ENCODE results near the gene ETV4. TPM values are rescaled to one million over a fixed set of nuclear protein-coding genes. Genes with fewer than 3 reads are reported as not detected.
A peak's percentile ranks its signal among the peaks of the same experiment; 100 is the strongest.

ETV4 gene
- total and polyA plus RNA-seq, 2 of the 13 experiments (the other 11 are each of a cell fraction or from before 2014, with no cell fraction given), result 128 to 330 TPM

DNA sequence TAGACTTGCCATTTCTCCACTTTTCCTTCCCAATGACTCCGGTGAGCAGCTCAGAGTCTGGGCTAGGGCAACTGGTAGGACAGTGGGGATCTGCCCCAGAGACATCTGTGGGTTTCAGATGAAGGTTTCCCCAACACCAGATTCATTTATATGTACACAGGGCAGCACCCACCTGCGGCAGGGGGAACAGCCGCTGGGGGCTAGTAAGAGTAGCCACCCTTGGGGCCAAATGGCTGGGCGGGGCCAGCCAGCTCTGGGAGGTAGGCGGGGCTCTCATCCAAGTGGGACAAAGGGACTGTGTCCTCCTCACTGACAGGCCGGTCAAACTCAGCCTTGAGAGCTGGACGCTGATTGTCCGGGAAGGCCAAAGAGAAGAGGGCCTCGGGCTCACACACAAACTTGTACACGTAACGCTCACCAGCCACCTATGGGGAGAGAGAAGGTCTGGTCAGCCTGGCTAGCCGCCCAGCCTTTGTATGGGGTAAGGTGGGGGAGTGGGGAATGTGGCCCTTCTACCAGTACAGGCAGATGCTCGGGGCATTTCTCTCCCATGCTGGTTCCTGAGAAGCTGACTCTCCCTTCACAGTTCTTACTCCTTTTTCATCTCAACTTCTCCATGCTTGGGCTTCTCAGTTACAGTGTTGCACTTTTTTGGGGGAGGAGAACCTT lies 17.7 kb downstream of the ETV4 start (continued):
- TF ChIP-seq JDP2 (CRISPR knock-in tag; IDR thresholded peaks at IDR 0.05; ENCODE audit: borderline replicate concordance), result no peak
- no peak for TF ChIP-seq ZNF510 (CRISPR knock-in tag; IDR thresholded peaks at IDR 0.05; ENCODE audit: low read depth)
- TF ChIP-seq AGO1 (IDR thresholded peaks at IDR 0.05; ENCODE audit: low read depth, low read length, poor library complexity, severe bottlenecking), result no peak
- TF ChIP-seq NR0B2 (CRISPR knock-in tag; IDR thresholded peaks at IDR 0.05), result no peak
- TF ChIP-seq, protein P1, sequence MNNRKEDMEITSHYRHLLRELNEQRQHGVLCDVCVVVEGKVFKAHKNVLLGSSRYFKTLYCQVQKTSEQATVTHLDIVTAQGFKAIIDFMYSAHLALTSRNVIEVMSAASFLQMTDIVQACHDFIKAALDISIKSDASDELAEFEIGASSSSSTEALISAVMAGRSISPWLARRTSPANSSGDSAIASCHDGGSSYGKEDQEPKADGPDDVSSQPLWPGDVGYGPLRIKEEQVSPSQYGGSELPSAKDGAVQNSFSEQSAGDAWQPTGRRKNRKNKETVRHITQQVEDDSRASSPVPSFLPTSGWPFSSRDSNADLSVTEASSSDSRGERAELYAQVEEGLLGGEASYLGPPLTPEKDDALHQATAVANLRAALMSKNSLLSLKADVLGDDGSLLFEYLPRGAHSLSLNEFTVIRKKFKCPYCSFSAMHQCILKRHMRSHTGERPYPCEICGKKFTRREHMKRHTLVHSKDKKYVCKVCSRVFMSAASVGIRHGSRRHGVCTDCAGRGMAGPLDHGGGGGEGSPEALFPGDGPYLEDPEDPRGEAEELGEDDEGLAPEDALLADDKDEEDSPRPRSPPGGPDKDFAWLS (CRISPR knock-in tag; IDR thresholded peaks at IDR 0.05; ENCODE audit: borderline replicate concordance), result no peak
- TF ChIP-seq RFXAP (CRISPR knock-in tag; IDR thresholded peaks at IDR 0.05; ENCODE audit: borderline replicate concordance), result peak; percentile 74; the same call in 1 of the 2 replicates
- no peak for TF ChIP-seq AHDC1 (CRISPR knock-in tag; IDR thresholded peaks at IDR 0.05; ENCODE audit: borderline replicate concordance)
- no peak for TF ChIP-seq SP2 (CRISPR knock-in tag; IDR thresholded peaks at IDR 0.05)
- no peak for TF ChIP-seq SP140L (CRISPR knock-in tag; IDR thresholded peaks at IDR 0.05; ENCODE audit: borderline replicate concordance)
- no peak for TF ChIP-seq CEBPZ (IDR thresholded peaks at IDR 0.05; ENCODE audit: low read length)
- TF ChIP-seq, protein P2, sequence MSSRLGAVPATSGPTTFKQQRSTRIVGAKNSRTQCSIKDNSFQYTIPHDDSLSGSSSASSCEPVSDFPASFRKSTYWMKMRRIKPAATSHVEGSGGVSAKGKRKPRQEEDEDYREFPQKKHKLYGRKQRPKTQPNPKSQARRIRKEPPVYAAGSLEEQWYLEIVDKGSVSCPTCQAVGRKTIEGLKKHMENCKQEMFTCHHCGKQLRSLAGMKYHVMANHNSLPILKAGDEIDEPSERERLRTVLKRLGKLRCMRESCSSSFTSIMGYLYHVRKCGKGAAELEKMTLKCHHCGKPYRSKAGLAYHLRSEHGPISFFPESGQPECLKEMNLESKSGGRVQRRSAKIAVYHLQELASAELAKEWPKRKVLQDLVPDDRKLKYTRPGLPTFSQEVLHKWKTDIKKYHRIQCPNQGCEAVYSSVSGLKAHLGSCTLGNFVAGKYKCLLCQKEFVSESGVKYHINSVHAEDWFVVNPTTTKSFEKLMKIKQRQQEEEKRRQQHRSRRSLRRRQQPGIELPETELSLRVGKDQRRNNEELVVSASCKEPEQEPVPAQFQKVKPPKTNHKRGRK (CRISPR knock-in tag; IDR thresholded peaks at IDR 0.05), result no peak
- TF ChIP-seq, protein P3, sequence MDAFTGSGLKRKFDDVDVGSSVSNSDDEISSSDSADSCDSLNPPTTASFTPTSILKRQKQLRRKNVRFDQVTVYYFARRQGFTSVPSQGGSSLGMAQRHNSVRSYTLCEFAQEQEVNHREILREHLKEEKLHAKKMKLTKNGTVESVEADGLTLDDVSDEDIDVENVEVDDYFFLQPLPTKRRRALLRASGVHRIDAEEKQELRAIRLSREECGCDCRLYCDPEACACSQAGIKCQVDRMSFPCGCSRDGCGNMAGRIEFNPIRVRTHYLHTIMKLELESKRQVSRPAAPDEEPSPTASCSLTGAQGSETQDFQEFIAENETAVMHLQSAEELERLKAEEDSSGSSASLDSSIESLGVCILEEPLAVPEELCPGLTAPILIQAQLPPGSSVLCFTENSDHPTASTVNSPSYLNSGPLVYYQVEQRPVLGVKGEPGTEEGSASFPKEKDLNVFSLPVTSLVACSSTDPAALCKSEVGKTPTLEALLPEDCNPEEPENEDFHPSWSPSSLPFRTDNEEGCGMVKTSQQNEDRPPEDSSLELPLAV (CRISPR knock-in tag; conservative IDR thresholded peaks at IDR 0.05; ENCODE audit: low read depth), result no peak
- no peak for TF ChIP-seq ZNF33A (CRISPR knock-in tag; IDR thresholded peaks at IDR 0.05; ENCODE audit: borderline replicate concordance)
